Hematopoietic multipotent progenitor cell treated with erythropoietin and hydrocortisone succinate and interleukin-3 and kit ligand, for 17 days (in vitro differentiated cells): Measurements from ENCODE around the gene C2orf80.
"Not testable (repeated sequence)": the region's sequence is repeated elsewhere in the genome, so short reads cannot be mapped to it uniquely, and the experiment has no call there.

ENCODE experiments used
- DNase-seq: peaks from one replicate; pipeline ENCODE4 v3.0.0-alpha.2; 2015; ENCODE audit warnings: low spot score

Gene C2orf80

GRCh38 chr2:208135794-208136715 is 53.8 kb downstream of the C2orf80 start:
- no peak for DNase-seq

GRCh38 chr2:208134928-208135586 is 54.8 kb downstream of the C2orf80 start:
- no peak for DNase-seq

GRCh38 chr2:208130712-208131110 is 59.1 kb downstream of the C2orf80 start:
- DNase-seq: no peak

- no peak for DNase-seq
Measured at GRCh38 chr2:208129744-208130711, 59.8 kb downstream of the C2orf80 start, which contains the start of gene CRYGC. TSS of gene CRYGC (minus strand) at chr2:208129828. CDS start at chr2:208129792, 36 bp downstream.

GRCh38 chr2:208128136-208128535 is 61.7 kb downstream of the C2orf80 start:
- no peak for DNase-seq

GRCh38 chr2:208127090-208127489 is 62.7 kb downstream of the C2orf80 start:
- DNase-seq: no peak

- DNase-seq: no peak
Measured at GRCh38 chr2:208125251-208125650, 64.6 kb downstream of the C2orf80 start.

GRCh38 chr2:208124013-208124715 is 65.7 kb downstream of the C2orf80 start, which contains the start of gene CRYGD:
TSS of gene CRYGD (minus strand) at chr2:208124524. CDS start at chr2:208124473, 51 bp downstream.
- DNase-seq: not testable (repeated sequence)

GRCh38 chr2:208122248-208122647 is 67.6 kb downstream of the C2orf80 start:
- DNase-seq: no peak

GRCh38 chr2:208118918-208119317 is 70.9 kb downstream of the C2orf80 start:
- DNase-seq: no peak

- not testable (repeated sequence) for DNase-seq
Measured at GRCh38 chr2:208117390-208117789, 72.4 kb downstream of the C2orf80 start.
